Hepatocyte (in vitro differentiated cells): ENCODE measurements around the gene MAP7. TPM values are rescaled to one million over a fixed set of nuclear protein-coding genes. Genes with fewer than 3 reads are reported as not detected.

Experiments
- DNase-seq: peaks from one replicate; pipeline ENCODE4 v3.0.0-alpha.2; 2016; ENCODE audit warnings: low spot score
- H2AFZ ChIP-seq: fragments of 200-600 bp; sonication (generic); 2 replicates; pipeline ENCODE4 v1.6.0; 2016; ENCODE audit warnings: antibody characterized with exemption, mild to moderate bottlenecking
- H3K27ac ChIP-seq: fragments of 200-600 bp; sonication (generic); 2 replicates; pipeline ENCODE4 v1.5.1; 2016; ENCODE audit warnings: mild to moderate bottlenecking
- H3K27me3 ChIP-seq: fragments of 200-600 bp; sonication (generic); 2 replicates; pipeline ENCODE4 v1.6.1; 2016
- H3K36me3 ChIP-seq: fragments of 200-600 bp; sonication (generic); replicated peaks from 2 replicates; pipeline ENCODE4 v1.5.1; 2016; ENCODE audit warnings: low read depth; ENCODE audit not compliant: insufficient read depth
- H3K4me1 ChIP-seq: fragments of 200-600 bp; sonication (generic); 2 replicates; pipeline ENCODE4 v1.5.1; 2016; ENCODE audit warnings: mild to moderate bottlenecking, moderate library complexity; ENCODE audit not compliant: insufficient read depth
- H3K4me2 ChIP-seq: fragments of 200-600 bp; sonication (generic); 2 replicates; pipeline ENCODE4 v1.6.0; 2016
- H3K4me3 ChIP-seq: fragments of 200-600 bp; sonication (generic); 2 replicates; pipeline ENCODE4 v1.5.1; 2016; ENCODE audit warnings: mild to moderate bottlenecking
- H3K79me2 ChIP-seq: fragments of 200-600 bp; sonication (generic); 2 replicates; pipeline ENCODE4 v1.6.0; 2017; ENCODE audit warnings: mild to moderate bottlenecking
- H3K9me2 ChIP-seq: fragments of 200-600 bp; sonication (generic); replicated peaks from 2 replicates; pipeline ENCODE4 v1.6.0; 2017; ENCODE audit warnings: mild to moderate bottlenecking; ENCODE audit not compliant: insufficient read depth
- H3K9me3 ChIP-seq: fragments of 200-600 bp; sonication (generic); 2 replicates; pipeline ENCODE4 v1.5.1; 2016; ENCODE audit warnings: low read depth, mild to moderate bottlenecking
- H4K20me1 ChIP-seq: fragments of 200-600 bp; sonication (generic); 2 replicates; pipeline ENCODE4 v1.6.0; 2016; ENCODE audit warnings: mild to moderate bottlenecking; ENCODE audit not compliant: insufficient read depth, poor library complexity, severe bottlenecking
- EZH2 ChIP-seq: fragments of 200-600 bp; sonication (generic); IDR thresholded peaks from 2 replicates; pipeline ENCODE4 v1.6.1; 2016; ENCODE audit warnings: antibody characterized with exemption, mild to moderate bottlenecking, borderline replicate concordance
- EZH2phosphoT487 ChIP-seq: fragments of 200-600 bp; sonication (generic); IDR thresholded peaks from one replicate; pipeline ENCODE4 v1.6.1; 2018; ENCODE audit warnings: antibody characterized with exemption, mild to moderate bottlenecking, low read depth, moderate library complexity; ENCODE audit not compliant: unreplicated experiment, severe bottlenecking
- WGBS: methylation state at CpG from one replicate; pipeline ENCODE4 v1.1.6; 2016; ENCODE audit warnings: low lambda C conversion rate; ENCODE audit errors: missing lambda C conversion rate; 5-methylcytosine and 5-hydroxymethylcytosine counted together
- polyA plus RNA-seq: library from polyadenylated mRNA; unstranded; fragments of >200 nt; fragmentation: Nextera tagmentation; extraction: Ambion mirVana; gene quantifications from 2 replicates; pipeline ENCODE4 v1.2.1, GENCODE V29; 2016
- total RNA-seq: library from RNA; depleted of rRNA; stranded (reverse); fragments of >200 nt; gene quantifications from 2 replicates; pipeline ENCODE4 v1.2.3, GENCODE V29; 2014
- TF ChIP-seq, protein P1 (sequence below): fragments of 200-600 bp; sonication (generic); IDR thresholded peaks from 2 replicates; pipeline ENCODE4 v1.5.1; 2016; ENCODE audit warnings: antibody characterized with exemption, mild to moderate bottlenecking; ENCODE audit not compliant: poor library complexity

MAP7 gene
- total and polyA plus RNA-seq, 2 experiments from 2014 or later, result 13.4 to 22.9 TPM

DNA sequence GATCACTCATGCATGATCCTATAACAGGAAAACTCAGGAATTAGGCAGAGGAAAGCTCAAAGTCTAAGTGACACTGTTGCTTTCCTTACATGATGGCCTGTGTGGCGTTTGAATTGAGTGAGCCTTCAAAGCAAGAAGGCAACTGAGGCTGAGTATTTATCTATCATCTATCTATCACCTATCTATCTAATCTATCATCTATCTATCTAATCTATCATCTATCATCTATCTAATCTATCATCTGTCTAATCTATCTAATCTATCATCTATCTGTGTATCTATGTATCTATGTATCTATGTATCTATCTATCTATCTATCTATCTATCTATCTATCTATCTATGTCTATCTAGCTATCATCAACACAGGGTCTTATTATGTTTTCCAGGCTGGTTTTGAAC, 218.8 kb downstream of the MAP7 start:
- no peak overlapping the region for H3K4me3 ChIP-seq
- no peak for TF ChIP-seq EZH2phosphoT487
- TF ChIP-seq, protein P1, sequence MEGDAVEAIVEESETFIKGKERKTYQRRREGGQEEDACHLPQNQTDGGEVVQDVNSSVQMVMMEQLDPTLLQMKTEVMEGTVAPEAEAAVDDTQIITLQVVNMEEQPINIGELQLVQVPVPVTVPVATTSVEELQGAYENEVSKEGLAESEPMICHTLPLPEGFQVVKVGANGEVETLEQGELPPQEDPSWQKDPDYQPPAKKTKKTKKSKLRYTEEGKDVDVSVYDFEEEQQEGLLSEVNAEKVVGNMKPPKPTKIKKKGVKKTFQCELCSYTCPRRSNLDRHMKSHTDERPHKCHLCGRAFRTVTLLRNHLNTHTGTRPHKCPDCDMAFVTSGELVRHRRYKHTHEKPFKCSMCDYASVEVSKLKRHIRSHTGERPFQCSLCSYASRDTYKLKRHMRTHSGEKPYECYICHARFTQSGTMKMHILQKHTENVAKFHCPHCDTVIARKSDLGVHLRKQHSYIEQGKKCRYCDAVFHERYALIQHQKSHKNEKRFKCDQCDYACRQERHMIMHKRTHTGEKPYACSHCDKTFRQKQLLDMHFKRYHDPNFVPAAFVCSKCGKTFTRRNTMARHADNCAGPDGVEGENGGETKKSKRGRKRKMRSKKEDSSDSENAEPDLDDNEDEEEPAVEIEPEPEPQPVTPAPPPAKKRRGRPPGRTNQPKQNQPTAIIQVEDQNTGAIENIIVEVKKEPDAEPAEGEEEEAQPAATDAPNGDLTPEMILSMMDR, result no peak
- TF ChIP-seq EZH2, result no peak
- WGBS, result 79% methylated on average over 1 of the region's 1 CpG
- no peak for DNase-seq
- no peaks in the 10 kb centered on the region for H3K36me3 ChIP-seq
- H3K27me3 ChIP-seq, result no peaks in the 10 kb centered on the region
- no peaks in the 10 kb centered on the region for H3K4me1 ChIP-seq
- no peaks in the 10 kb centered on the region for H3K9me2 ChIP-seq
- H2AFZ ChIP-seq, result no peak overlapping the region
- H4K20me1 ChIP-seq, result no peaks in the 10 kb centered on the region
- no peaks in the 10 kb centered on the region for H3K9me3 ChIP-seq
- no peak overlapping the region for H3K27ac ChIP-seq
- no peaks in the 10 kb centered on the region for H3K79me2 ChIP-seq
- no peak overlapping the region for H3K4me2 ChIP-seq

DNA sequence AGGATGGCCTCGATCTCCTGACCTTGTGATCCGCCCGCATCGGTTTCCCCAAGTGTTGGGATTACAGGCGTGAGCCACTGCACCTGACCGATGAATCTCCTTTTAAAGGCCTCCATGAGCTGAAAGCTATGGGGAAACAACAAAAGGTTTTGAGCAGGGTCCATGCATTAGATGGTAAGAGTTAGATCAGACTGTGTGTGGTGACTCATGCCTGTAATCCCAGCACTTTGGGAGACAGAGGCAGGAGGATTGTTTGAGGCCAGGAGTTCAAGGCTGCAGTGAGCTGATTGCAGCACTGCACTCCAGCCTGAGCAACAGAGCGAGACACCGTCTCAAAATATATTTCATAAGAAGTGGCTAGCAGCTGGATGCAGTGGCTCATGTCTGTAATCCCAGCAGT, 219.6 kb downstream of the MAP7 start:
- TF ChIP-seq, protein P1, result no peak
- TF ChIP-seq EZH2phosphoT487, result no peak
- TF ChIP-seq EZH2, result no peak
- no peak overlapping the region for H3K27ac ChIP-seq
- WGBS, result 96% methylated on average over 8 of the region's 8 CpGs
- no peaks in the 10 kb centered on the region for H3K27me3 ChIP-seq
- H3K9me2 ChIP-seq, result no peaks in the 10 kb centered on the region
- no peaks in the 10 kb centered on the region for H4K20me1 ChIP-seq
- no peaks in the 10 kb centered on the region for H3K9me3 ChIP-seq
- no peak overlapping the region for H3K4me3 ChIP-seq
- no peaks in the 10 kb centered on the region for H3K4me1 ChIP-seq
- no peak overlapping the region for H3K4me2 ChIP-seq
- no peak overlapping the region for H2AFZ ChIP-seq
- no peak for DNase-seq
- H3K36me3 ChIP-seq, result no peaks in the 10 kb centered on the region
- no peaks in the 10 kb centered on the region for H3K79me2 ChIP-seq

GRCh38 chr6:136326038-136326553, 224.1 kb downstream of the MAP7 start:
- H3K27me3 ChIP-seq, result no peaks in the 10 kb centered on the region
- no peak overlapping the region for H3K4me3 ChIP-seq
- no peak for TF ChIP-seq EZH2phosphoT487
- TF ChIP-seq EZH2, result no peak
- TF ChIP-seq, protein P1, result no peak
- no peaks in the 10 kb centered on the region for H3K4me1 ChIP-seq
- 69% methylated on average over 8 of the region's 8 CpGs for WGBS
- no peak overlapping the region for H2AFZ ChIP-seq
- H3K4me2 ChIP-seq, result no peak overlapping the region
- no peaks in the 10 kb centered on the region for H3K36me3 ChIP-seq
- H3K79me2 ChIP-seq, result no peaks in the 10 kb centered on the region
- no peak overlapping the region for H3K27ac ChIP-seq
- no peaks in the 10 kb centered on the region for H4K20me1 ChIP-seq
- no peaks in the 10 kb centered on the region for H3K9me2 ChIP-seq
- DNase-seq, result peak; percentile 38
- no peaks in the 10 kb centered on the region for H3K9me3 ChIP-seq
